Kidney epithelial cell (primary cell): ENCODE data around the gene B4GALT5. TPM values are rescaled to one million over a fixed set of nuclear protein-coding genes. Genes with fewer than 3 reads are reported as not detected.
A peak's percentile ranks its signal among the peaks of the same experiment; 100 is the strongest.

ENCODE experiments used
- DNase-seq: peaks from one replicate; pipeline ENCODE4 v3.0.0-alpha.2; 2010; ENCODE audit warnings: low read depth
- H3K27me3 ChIP-seq: 2 replicates; pipeline ENCODE4 v1.6.0; 2011; ENCODE audit warnings: low read length; ENCODE audit not compliant: control insufficient read depth, insufficient read depth
- H3K36me3 ChIP-seq: 2 replicates; pipeline ENCODE4 v1.5.1; 2011; ENCODE audit warnings: low read length; ENCODE audit not compliant: control insufficient read depth, insufficient read depth
- H3K4me3 ChIP-seq: 2 replicates; pipeline ENCODE4 v1.5.1; 2011; ENCODE audit warnings: low read depth, mild to moderate bottlenecking, control low read depth, low read length
- CTCF ChIP-seq: IDR thresholded peaks from 2 replicates; pipeline ENCODE4 v1.5.1; 2011; ENCODE audit warnings: mild to moderate bottlenecking, moderate library complexity, low read length, control low read depth, inconsistent platforms; ENCODE audit not compliant: insufficient read depth, poor library complexity, severe bottlenecking
- total RNA-seq: library from RNA; depleted of rRNA; stranded (reverse); fragments of >200 nt; gene quantifications from 2 replicates; pipeline ENCODE4 v1.2.3, GENCODE V29; 2015

B4GALT5 gene
- total RNA-seq, 1 donor from 2014 or later: 67.6 TPM

GRCh38 chr20:49677777-49678758 is 35.6 kb downstream of the B4GALT5 start:
- Histone ChIP-seq H3K4me3 (no peak overlapping the region), H3K27me3 (no peaks in the 10 kb centered on the region), H3K36me3 (no peaks in the 10 kb centered on the region)
- no peak for TF ChIP-seq CTCF
- DNase-seq: no peak

GRCh38 chr20:49676581-49677291 is 36.9 kb downstream of the B4GALT5 start:
- H3K4me3 ChIP-seq: no peak overlapping the region

GRCh38 chr20:49675368-49676151 is 38.1 kb downstream of the B4GALT5 start:
- Histone ChIP-seq H3K27me3 (no peaks in the 10 kb centered on the region), H3K4me3 (no peak overlapping the region), H3K36me3 (no peaks in the 10 kb centered on the region)
- TF ChIP-seq CTCF: no peak
- DNase-seq: peak; percentile 67

More at GRCh38 chr20:49676581-49677291, 36.9 kb downstream of the B4GALT5 start:
- DNase-seq: no peak
- Histone ChIP-seq H3K36me3 (no peaks in the 10 kb centered on the region), H3K27me3 (no peaks in the 10 kb centered on the region)
- TF ChIP-seq CTCF: no peak

GRCh38 chr20:49674383-49675352 is 39.0 kb downstream of the B4GALT5 start:
- no peaks in the 10 kb centered on the region for H3K36me3 ChIP-seq
- no peaks in the 10 kb centered on the region for H3K27me3 ChIP-seq
- no peak overlapping the region for H3K4me3 ChIP-seq
- peak; percentile 42 for TF ChIP-seq CTCF
- peak; percentile 82 for DNase-seq
